ENCODE results near the gene LEF1. TPM values are rescaled to one million over a fixed set of nuclear protein-coding genes. Genes with fewer than 3 reads are reported as not detected.

Gene LEF1
- total RNA-seq, 2 donors from 2014 or later = 2.1 to 3.4 TPM

- no peaks in the 10 kb centered on the region for H3K36me3 ChIP-seq
- no peak for TF ChIP-seq CTCF (IDR thresholded peaks at IDR 0.05)
- DNase-seq = no peak
- no peaks in the 10 kb centered on the region for H3K4me1 ChIP-seq
- H3K27me3 ChIP-seq = no peaks in the 10 kb centered on the region
- intact Hi-C loops (cut with DNase I) = no loop called here
- H3K9ac ChIP-seq (ENCODE audit: low read depth in 2 of 2, low read length in 2 of 2) = no peak overlapping the region
- no peak overlapping the region for H3K27ac ChIP-seq
- H3K4me3 ChIP-seq = no peak overlapping the region
- no peaks in the 10 kb centered on the region for H3K9me3 ChIP-seq
Observed at GRCh38 chr4:108135549-108136209, 33.1 kb downstream of the LEF1 start.

GRCh38 chr4:108130955-108131354, 37.8 kb downstream of the LEF1 start:
- Histone ChIP-seq H3K4me1 (no peaks in the 10 kb centered on the region), H3K36me3 (no peaks in the 10 kb centered on the region), H3K9ac (ENCODE audit: low read depth in 2 of 2, low read length in 2 of 2) (no peak overlapping the region), H3K27ac (no peak overlapping the region), H3K27me3 (no peaks in the 10 kb centered on the region), H3K9me3 (no peaks in the 10 kb centered on the region), H3K4me3 (no peak overlapping the region)
- intact Hi-C loops (cut with DNase I) = no loop called here
- no peak for TF ChIP-seq CTCF (IDR thresholded peaks at IDR 0.05)
- DNase-seq = no peak

- no peaks in the 10 kb centered on the region for H3K9me3 ChIP-seq
- no peak overlapping the region for H3K4me3 ChIP-seq
- H3K9ac ChIP-seq (ENCODE audit: low read depth in 2 of 2, low read length in 2 of 2) = no peak overlapping the region
- H3K27me3 ChIP-seq = no peaks in the 10 kb centered on the region
- H3K36me3 ChIP-seq = no peaks in the 10 kb centered on the region
- H3K27ac ChIP-seq = no peak overlapping the region
- no peak for TF ChIP-seq CTCF (IDR thresholded peaks at IDR 0.05)
- no peaks in the 10 kb centered on the region for H3K4me1 ChIP-seq
- intact Hi-C loops (cut with DNase I) = no loop called here
- DNase-seq = no peak
Observed at GRCh38 chr4:108129196-108129595, 39.5 kb downstream of the LEF1 start.

- H3K9me3 ChIP-seq = no peaks in the 10 kb centered on the region
- no peak for DNase-seq
- TF ChIP-seq CTCF (IDR thresholded peaks at IDR 0.05) = no peak
- H3K27me3 ChIP-seq = no peaks in the 10 kb centered on the region
- H3K4me1 ChIP-seq = no peaks in the 10 kb centered on the region
- H3K4me3 ChIP-seq = no peak overlapping the region
- H3K9ac ChIP-seq (ENCODE audit: low read depth in 2 of 2, low read length in 2 of 2) = no peak overlapping the region
- intact Hi-C loops (cut with DNase I) = no loop called here
- H3K36me3 ChIP-seq = no peaks in the 10 kb centered on the region
- no peak overlapping the region for H3K27ac ChIP-seq
Observed at GRCh38 chr4:108126806-108127205, 41.9 kb downstream of the LEF1 start.

- no peaks in the 10 kb centered on the region for H3K36me3 ChIP-seq
- H3K27ac ChIP-seq = no peak overlapping the region
- no peak overlapping the region for H3K4me3 ChIP-seq
- no peak for TF ChIP-seq CTCF (IDR thresholded peaks at IDR 0.05)
- H3K9me3 ChIP-seq = no peaks in the 10 kb centered on the region
- H3K9ac ChIP-seq (ENCODE audit: low read depth in 2 of 2, low read length in 2 of 2) = no peak overlapping the region
- H3K4me1 ChIP-seq = no peaks in the 10 kb centered on the region
- no peak for DNase-seq
- intact Hi-C loops (cut with DNase I) = no loop called here
- no peaks in the 10 kb centered on the region for H3K27me3 ChIP-seq
Observed at GRCh38 chr4:108120789-108121188, 47.9 kb downstream of the LEF1 start.
